ENCODE results near the gene LRMDA. TPM values are rescaled to one million over a fixed set of nuclear protein-coding genes. Genes with fewer than 3 reads are reported as not detected.

LRMDA gene
- total and polyA plus RNA-seq, 2 of the 13 experiments (the other 11 are each of a cell fraction or from before 2014, with no cell fraction given) = 13.4 to 22.0 TPM

DNA sequence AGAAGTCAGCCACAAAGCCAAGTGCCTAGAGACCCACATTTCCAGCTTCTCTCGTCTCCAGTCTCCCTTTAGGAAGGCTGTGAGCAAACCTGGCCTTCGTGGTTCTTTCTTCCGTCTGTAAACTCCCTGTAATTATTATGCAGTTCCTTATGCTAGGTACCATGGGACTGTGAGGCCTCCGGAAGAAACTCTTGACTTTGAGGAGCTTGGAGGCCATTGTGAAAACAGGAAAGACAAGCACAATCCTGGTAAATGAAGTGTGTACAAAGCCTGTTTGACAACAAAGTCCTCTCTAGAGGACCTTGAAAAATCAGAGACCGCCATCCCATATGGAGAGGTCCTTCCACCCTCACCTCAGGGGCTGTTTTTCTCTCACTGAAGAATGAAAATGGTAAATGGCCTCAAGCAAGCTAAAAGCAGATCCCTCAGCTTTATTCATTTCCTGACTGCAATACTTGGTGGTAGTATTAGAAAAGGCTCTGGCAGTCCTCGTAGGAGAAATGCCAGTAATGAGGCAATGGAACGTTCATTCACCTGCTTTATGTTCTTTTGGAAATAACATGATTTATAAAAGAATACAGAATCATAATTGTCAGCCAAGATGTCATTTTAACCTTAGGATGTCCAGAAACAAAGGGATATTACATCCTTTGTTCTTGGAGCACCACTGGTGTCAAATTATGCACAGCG, 926.4 kb downstream of the LRMDA start (continued):
- TF ChIP-seq, protein P1, sequence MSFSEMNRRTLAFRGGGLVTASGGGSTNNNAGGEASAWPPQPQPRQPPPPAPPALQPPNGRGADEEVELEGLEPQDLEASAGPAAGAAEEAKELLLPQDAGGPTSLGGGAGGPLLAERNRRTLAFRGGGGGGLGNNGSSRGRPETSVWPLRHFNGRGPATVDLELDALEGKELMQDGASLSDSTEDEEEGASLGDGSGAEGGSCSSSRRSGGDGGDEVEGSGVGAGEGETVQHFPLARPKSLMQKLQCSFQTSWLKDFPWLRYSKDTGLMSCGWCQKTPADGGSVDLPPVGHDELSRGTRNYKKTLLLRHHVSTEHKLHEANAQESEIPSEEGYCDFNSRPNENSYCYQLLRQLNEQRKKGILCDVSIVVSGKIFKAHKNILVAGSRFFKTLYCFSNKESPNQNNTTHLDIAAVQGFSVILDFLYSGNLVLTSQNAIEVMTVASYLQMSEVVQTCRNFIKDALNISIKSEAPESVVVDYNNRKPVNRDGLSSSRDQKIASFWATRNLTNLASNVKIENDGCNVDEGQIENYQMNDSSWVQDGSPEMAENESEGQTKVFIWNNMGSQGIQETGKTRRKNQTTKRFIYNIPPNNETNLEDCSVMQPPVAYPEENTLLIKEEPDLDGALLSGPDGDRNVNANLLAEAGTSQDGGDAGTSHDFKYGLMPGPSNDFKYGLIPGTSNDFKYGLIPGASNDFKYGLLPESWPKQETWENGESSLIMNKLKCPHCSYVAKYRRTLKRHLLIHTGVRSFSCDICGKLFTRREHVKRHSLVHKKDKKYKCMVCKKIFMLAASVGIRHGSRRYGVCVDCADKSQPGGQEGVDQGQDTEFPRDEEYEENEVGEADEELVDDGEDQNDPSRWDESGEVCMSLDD (CRISPR knock-in tag; IDR thresholded peaks at IDR 0.05; ENCODE audit: borderline replicate concordance) = no peak
- TF ChIP-seq FOXA3 (CRISPR knock-in tag; IDR thresholded peaks at IDR 0.05) = 0 out of 2 replicates have a peak, but pooled peaks have one; percentile 8
- TF ChIP-seq, protein P2, sequence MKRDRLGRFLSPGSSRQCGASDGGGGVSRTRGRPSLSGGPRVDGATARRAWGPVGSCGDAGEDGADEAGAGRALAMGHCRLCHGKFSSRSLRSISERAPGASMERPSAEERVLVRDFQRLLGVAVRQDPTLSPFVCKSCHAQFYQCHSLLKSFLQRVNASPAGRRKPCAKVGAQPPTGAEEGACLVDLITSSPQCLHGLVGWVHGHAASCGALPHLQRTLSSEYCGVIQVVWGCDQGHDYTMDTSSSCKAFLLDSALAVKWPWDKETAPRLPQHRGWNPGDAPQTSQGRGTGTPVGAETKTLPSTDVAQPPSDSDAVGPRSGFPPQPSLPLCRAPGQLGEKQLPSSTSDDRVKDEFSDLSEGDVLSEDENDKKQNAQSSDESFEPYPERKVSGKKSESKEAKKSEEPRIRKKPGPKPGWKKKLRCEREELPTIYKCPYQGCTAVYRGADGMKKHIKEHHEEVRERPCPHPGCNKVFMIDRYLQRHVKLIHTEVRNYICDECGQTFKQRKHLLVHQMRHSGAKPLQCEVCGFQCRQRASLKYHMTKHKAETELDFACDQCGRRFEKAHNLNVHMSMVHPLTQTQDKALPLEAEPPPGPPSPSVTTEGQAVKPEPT (CRISPR knock-in tag; IDR thresholded peaks at IDR 0.05; ENCODE audit: low read depth) = no peak
- TF ChIP-seq RAD21 (CRISPR knock-in tag; IDR thresholded peaks at IDR 0.05) = no peak
- no peak for TF ChIP-seq ARID2 (CRISPR knock-in tag; IDR thresholded peaks at IDR 0.05; ENCODE audit: borderline replicate concordance)
- TF ChIP-seq KDM2A (CRISPR knock-in tag; IDR thresholded peaks at IDR 0.05; ENCODE audit: borderline replicate concordance, low read depth) = no peak
- TF ChIP-seq POLR2AphosphoS2 (IDR thresholded peaks at IDR 0.05; ENCODE audit: low read depth, low read length) = no peak
- no peak for TF ChIP-seq ELF3 (CRISPR knock-in tag; IDR thresholded peaks at IDR 0.05)
- TF ChIP-seq, protein P3, sequence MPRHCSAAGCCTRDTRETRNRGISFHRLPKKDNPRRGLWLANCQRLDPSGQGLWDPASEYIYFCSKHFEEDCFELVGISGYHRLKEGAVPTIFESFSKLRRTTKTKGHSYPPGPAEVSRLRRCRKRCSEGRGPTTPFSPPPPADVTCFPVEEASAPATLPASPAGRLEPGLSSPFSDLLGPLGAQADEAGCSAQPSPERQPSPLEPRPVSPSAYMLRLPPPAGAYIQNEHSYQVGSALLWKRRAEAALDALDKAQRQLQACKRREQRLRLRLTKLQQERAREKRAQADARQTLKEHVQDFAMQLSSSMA (CRISPR knock-in tag; IDR thresholded peaks at IDR 0.05) = no peak
- no peak for TF ChIP-seq BORCS8-MEF2B (CRISPR knock-in tag; IDR thresholded peaks at IDR 0.05)
- TF ChIP-seq YEATS4 (CRISPR knock-in tag; IDR thresholded peaks at IDR 0.05; ENCODE audit: borderline replicate concordance) = no peak
- no peak for TF ChIP-seq MED13 (CRISPR knock-in tag; IDR thresholded peaks at IDR 0.05)
- TF ChIP-seq SOX5 (CRISPR knock-in tag; IDR thresholded peaks at IDR 0.05; ENCODE audit: borderline replicate concordance) = 0 out of 2 replicates have a peak, but pooled peaks have one; percentile 14
- TF ChIP-seq, protein P4, sequence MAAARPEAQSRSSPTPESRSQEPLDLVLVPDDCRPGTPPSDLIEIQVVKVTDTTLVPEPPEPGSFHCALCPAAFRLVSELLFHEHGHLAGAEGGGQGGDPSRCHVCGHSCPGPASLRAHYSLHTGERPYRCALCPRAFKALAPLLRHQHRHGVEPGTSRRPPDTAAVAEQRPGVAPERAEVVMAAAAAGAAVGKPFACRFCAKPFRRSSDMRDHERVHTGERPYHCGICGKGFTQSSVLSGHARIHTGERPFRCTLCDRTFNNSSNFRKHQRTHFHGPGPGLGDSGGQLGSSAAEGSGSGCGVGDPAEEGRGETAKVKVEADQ (CRISPR knock-in tag; IDR thresholded peaks at IDR 0.05; ENCODE audit: borderline replicate concordance) = no peak
- TF ChIP-seq CBX1 (IDR thresholded peaks at IDR 0.05; ENCODE audit: low read depth) = no peak
- no peak for TF ChIP-seq SOX13 (IDR thresholded peaks at IDR 0.05)
- 0 out of 4 replicates have a peak, but pooled peaks of 1 of the 2 experiments have one; percentile 13 for TF ChIP-seq SOX13 (CRISPR knock-in tag; conservative IDR thresholded peaks at IDR 0.05 in 1 of 2, IDR thresholded peaks at IDR 0.05 in 1 of 2)
- no peak for TF ChIP-seq ZNF720 (CRISPR knock-in tag; IDR thresholded peaks at IDR 0.05)
- TF ChIP-seq SPEN (CRISPR knock-in tag; IDR thresholded peaks at IDR 0.05; ENCODE audit: low read depth) = no peak
- no peak for TF ChIP-seq RFX5 (IDR thresholded peaks at IDR 0.05; ENCODE audit: low read depth, low read length)
- TF ChIP-seq, protein P5, sequence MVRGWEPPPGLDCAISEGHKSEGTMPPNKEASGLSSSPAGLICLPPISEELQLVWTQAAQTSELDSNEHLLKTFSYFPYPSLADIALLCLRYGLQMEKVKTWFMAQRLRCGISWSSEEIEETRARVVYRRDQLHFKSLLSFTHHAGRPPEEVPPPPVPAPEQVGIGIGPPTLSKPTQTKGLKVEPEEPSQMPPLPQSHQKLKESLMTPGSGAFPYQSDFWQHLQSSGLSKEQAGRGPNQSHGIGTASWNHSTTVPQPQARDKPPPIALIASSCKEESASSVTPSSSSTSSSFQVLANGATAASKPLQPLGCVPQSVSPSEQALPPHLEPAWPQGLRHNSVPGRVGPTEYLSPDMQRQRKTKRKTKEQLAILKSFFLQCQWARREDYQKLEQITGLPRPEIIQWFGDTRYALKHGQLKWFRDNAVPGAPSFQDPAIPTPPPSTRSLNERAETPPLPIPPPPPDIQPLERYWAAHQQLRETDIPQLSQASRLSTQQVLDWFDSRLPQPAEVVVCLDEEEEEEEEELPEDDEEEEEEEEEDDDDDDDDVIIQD (CRISPR knock-in tag; IDR thresholded peaks at IDR 0.05; ENCODE audit: low read depth) = peak; percentile 63; the same call in 1 of the 2 replicates

Measured in HepG2 (cell line).